ENCODE data around the gene PIGN.
A peak's percentile ranks its signal among the peaks of the same experiment; 100 is the strongest.

PIGN gene

GRCh38 chr18:61998335-61998734 is 188.5 kb downstream of the PIGN start:
- DNase-seq: no peak

GRCh38 chr18:61995618-61996017 is 191.2 kb downstream of the PIGN start:
- no peak for DNase-seq

DNA sequence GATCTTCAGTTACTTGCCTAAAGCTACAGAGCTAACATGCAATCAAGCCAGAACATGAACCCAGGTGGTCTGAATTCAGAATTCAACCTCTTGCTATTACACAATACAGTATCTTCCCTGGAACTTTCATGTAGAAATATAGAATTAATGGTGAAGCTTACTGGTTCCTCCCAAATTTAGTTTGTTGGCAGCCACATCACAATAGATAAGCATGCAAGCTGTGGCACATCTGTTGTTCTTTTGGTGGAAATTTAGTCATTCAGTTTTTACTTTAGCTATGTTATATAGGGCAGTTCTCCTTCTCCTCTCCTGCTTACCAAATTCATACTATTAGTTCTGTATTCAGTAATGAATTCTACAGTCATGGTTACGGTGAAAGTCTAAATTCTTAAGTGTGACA is 193.0 kb downstream of the PIGN start:
- DNase-seq: no peak

DNA sequence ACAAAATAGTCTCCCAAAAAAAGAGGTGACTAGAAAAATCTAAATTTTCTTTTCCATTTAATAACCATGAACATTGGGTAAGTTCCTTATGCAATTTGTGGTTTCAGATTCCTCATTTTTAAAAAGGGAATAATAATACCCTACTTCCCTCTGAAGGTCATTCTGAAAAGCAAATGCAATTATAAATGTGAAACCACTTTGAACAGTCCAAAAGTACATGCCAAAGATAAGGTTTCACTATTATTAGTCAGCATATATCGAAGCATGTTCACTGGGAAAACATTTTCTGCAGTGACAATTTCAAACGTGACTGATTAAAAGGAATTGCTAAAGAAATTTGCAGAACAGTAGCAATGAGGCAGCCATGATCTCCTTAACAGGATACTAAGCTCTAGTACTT is 193.9 kb downstream of the PIGN start:
- no peak for DNase-seq

GRCh38 chr18:61992285-61992684 is 194.6 kb downstream of the PIGN start:
- peak; percentile 25 for DNase-seq

- no peak for DNase-seq
Observed at GRCh38 chr18:61991836-61992235, 195.0 kb downstream of the PIGN start.

- DNase-seq: no peak
Observed at GRCh38 chr18:61991201-61991600, 195.7 kb downstream of the PIGN start.
